Gastrocnemius medialis (tissue), 4 donors: ENCODE data around the gene CHCHD10. TPM values are rescaled to one million over a fixed set of nuclear protein-coding genes. Genes with fewer than 3 reads are reported as not detected.
A peak's percentile ranks its signal among the peaks of the same experiment; 100 is the strongest.

Source experiments
- ATAC-seq, 2 donors: fragments of 150-250 bp; one replicate each; pipeline ENCODE4 v1.9.1; 2016
- DNase-seq, 2 donors: peaks; one replicate each; pipeline ENCODE4 v3.0.0-alpha.2; 2019
- H3K27ac ChIP-seq, 4 donors: fragments of 200-600 bp; sonication (generic); 1 replicate in 1 of 4; 2 replicates in 3 of 4; pipeline ENCODE4 v1.5.1; 2016 to 2018; ENCODE audit warnings: mild to moderate bottlenecking in 2 of 4, moderate library complexity in 1 of 4
- H3K27me3 ChIP-seq, 3 donors: fragments of 200-600 bp; sonication (generic) in 2 of 3; 1 replicate in 1 of 3; 2 replicates in 2 of 3; pipeline versions ENCODE4 v1.5.1 to v1.6.0; 2016 to 2019; ENCODE audit warnings: mild to moderate bottlenecking in 1 of 3, moderate library complexity in 1 of 3
- H3K36me3 ChIP-seq, 2 donors: fragments of 200-600 bp; sonication (generic) in 1 of 2; one replicate each; pipeline ENCODE4 v1.5.1; 2017 to 2018
- H3K4me1 ChIP-seq, 2 donors: fragments of 200-600 bp; sonication (generic) in 1 of 2; one replicate each; pipeline ENCODE4 v1.5.1; 2016 to 2017; ENCODE audit warnings: mild to moderate bottlenecking in 2 of 2
- H3K4me3 ChIP-seq, 4 donors: fragments of 200-600 bp; sonication (generic) in 3 of 4; 1 replicate in 1 of 4; 2 replicates in 3 of 4; pipeline ENCODE4 v1.5.1; 2016 to 2019; ENCODE audit warnings: mild to moderate bottlenecking in 2 of 4
- H3K9me3 ChIP-seq, 3 donors: fragments of 200-600 bp; sonication (generic) in 2 of 3; 1 replicate in 1 of 3; 2 replicates in 2 of 3; pipeline ENCODE4 v1.5.1; 2016 to 2019
- POLR2A ChIP-seq, 2 donors: fragments of 450-650 bp; IDR thresholded peaks; one replicate each; pipeline ENCODE4 v1.6.1; 2017; ENCODE audit warnings: antibody characterized with exemption in 2 of 2, mild to moderate bottlenecking in 2 of 2, moderate library complexity in 2 of 2
- in situ Hi-C, 4 donors: fragments of 200-750 bp; cut with MboI; loops; one replicate each; pipeline versions ENCODE4 v1.15.0 to v1.8.0; 2017; ENCODE audit warnings: low sequenced_read_pairs in 4 of 4
- intact Hi-C: fragments of 100-400 bp; cut with DNase I; formaldehyde crosslinking; loops from one replicate; pipeline ENCODE4 v1.15.1; 2023; ENCODE audit warnings: low total_unique reads
- total RNA-seq, 4 donors: library from RNA; depleted of rRNA; stranded (reverse); fragments of >200 nt; gene quantifications; one replicate each; pipeline versions ENCODE4 v1.1.0 to v1.2.3, GENCODE V29; 2016
- TF ChIP-seq, protein P1 (sequence below), 5 experiments: fragments of 450-650 bp in 3 of 5; fragments of 200-600 bp in 2 of 5; sonication (generic) in 2 of 5; IDR thresholded peaks in 4 of 5; conservative IDR thresholded peaks in 1 of 5; 1 replicate in 4 of 5; 2 replicates in 1 of 5; pipeline ENCODE4 v1.5.1; 2016 to 2019; ENCODE audit warnings: antibody characterized with exemption in 5 of 5, mild to moderate bottlenecking in 3 of 5, moderate library complexity in 3 of 5

Gene CHCHD10
- total RNA-seq, 4 donors from 2014 or later: 157 to 290 (median 181) TPM

DNA sequence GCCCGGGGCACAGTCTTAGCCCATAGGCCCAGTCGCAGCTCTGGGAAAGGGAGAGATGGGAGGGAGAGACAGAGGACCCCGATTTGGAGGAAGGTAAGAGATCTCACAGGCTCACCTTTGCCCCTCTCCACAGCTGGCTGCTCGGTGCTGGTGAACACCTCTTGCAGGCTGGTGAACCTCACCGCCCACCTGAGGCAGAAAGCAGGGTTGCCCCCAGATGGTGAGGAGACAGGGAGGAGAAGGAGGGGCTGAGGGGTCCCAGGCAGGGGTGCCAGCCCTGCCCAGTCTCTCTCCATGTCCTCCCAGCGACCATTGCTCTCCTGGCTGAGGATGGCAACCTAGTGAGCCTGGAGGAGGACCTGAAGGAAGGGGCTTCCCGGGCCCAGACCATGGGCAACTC is 3.8 kb downstream of the CHCHD10 start:
- ATAC-seq: no peak
- H3K4me1 ChIP-seq: peaks cover 22 to 29% of the 10 kb centered on the region in 2 donors
- intact Hi-C loops: no loop called here

DNA sequence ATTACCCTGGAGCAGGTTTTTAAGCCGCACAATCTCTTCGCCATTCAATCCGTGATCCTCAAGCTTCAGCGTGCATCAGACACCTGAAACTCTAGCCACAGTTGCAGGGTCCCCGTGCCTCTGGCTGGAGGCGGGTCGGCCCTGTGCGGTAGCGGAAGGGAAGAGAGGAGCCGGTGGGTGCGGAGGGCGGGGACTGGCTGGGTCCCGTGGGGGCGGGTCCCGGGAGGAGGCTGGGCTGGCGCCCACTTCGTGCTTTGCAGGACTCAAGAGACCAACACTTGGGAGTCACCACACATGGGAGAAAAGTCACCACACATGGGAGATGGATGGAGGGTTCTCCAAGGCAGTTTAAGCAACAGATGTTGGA is 4.2 kb downstream of the CHCHD10 start:
- Histone ChIP-seq H3K9me3 (no peaks in the 10 kb centered on the region), H3K27ac (peak overlapping the region in 3 of 4 donors; percentile 96 to 100 (median 99)), H3K4me1 (peaks cover 18 to 28% of the 10 kb centered on the region in 2 donors), H3K27me3 (no peaks in the 10 kb centered on the region), H3K4me3 (no peak overlapping the region), H3K36me3 (no peaks in the 10 kb centered on the region)
- DNase-seq: peak in 1 of 2 donors; percentile 30
- ATAC-seq: no peak
- TF ChIP-seq POLR2A (IDR thresholded peaks at IDR 0.05): no peak
- TF ChIP-seq, protein P1, sequence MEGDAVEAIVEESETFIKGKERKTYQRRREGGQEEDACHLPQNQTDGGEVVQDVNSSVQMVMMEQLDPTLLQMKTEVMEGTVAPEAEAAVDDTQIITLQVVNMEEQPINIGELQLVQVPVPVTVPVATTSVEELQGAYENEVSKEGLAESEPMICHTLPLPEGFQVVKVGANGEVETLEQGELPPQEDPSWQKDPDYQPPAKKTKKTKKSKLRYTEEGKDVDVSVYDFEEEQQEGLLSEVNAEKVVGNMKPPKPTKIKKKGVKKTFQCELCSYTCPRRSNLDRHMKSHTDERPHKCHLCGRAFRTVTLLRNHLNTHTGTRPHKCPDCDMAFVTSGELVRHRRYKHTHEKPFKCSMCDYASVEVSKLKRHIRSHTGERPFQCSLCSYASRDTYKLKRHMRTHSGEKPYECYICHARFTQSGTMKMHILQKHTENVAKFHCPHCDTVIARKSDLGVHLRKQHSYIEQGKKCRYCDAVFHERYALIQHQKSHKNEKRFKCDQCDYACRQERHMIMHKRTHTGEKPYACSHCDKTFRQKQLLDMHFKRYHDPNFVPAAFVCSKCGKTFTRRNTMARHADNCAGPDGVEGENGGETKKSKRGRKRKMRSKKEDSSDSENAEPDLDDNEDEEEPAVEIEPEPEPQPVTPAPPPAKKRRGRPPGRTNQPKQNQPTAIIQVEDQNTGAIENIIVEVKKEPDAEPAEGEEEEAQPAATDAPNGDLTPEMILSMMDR (IDR thresholded peaks at IDR 0.05 in 4 of 5, conservative IDR thresholded peaks at IDR 0.05 in 1 of 5): no peak
- in situ Hi-C loops (no loop called here), intact Hi-C loops (no loop called here)

More for the DNA sequence above, 3.8 kb downstream of the CHCHD10 start:
- Histone ChIP-seq H3K4me3 (no peak overlapping the region), H3K9me3 (no peaks in the 10 kb centered on the region), H3K36me3 (no peaks in the 10 kb centered on the region), H3K27me3 (no peaks in the 10 kb centered on the region), H3K27ac (peak overlapping the region; percentile 96 to 100 (median 100))
- DNase-seq: no peak
- in situ Hi-C loops: no loop called here
- no peak for TF ChIP-seq POLR2A (IDR thresholded peaks at IDR 0.05)
- TF ChIP-seq, protein P1 (IDR thresholded peaks at IDR 0.05 in 4 of 5, conservative IDR thresholded peaks at IDR 0.05 in 1 of 5): no peak

DNA sequence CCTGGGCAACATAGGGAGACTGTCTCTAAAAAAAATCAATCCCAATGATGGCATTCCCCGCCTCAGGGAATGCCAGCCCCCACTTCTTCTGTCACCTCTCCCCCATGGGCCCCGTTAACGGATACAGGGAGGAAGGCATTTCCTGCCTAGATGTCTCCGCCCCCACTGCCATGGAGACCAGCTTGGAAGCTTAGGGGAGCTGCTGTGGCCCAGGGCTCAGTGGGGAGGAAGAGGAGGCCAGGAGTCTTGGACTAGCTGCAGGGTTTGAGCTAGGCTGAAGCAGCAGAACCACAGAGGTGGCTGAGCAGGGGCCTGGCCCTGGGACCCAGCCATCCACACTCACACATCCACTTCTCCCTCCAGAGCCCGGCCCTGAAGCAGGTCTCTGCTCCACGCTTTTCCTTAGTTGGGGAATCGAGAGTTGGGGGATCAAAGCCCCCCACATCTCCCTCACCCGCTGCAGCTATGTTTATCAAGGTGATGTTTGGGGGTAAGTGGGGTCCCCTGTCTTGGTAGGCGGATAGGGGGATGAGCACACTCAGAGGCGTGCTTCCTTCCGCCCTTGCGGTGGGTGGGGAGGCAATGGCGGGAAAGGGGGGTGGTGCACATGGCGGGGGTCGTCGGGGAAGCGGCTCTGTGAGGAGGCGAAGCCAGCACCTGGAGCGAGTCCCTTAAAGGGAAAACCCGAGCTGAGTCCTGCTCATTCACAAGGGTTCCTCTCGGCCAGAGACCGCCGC is 4.8 kb downstream of the CHCHD10 start, which contains the start of gene C22orf15:
C22orf15 (plus strand) TSS at position 149 of the 737 bp plus-strand sequence; CDS start at position 466, 317 bp downstream.
- ATAC-seq (no peak), DNase-seq (no peak)
- Histone ChIP-seq H3K36me3 (no peaks in the 10 kb centered on the region), H3K9me3 (no peaks in the 10 kb centered on the region), H3K4me3 (no peak within 1 kb of the TSS), H3K27ac (peak within 1 kb of the TSS; percentile 5 to 100 (median 98)), H3K27me3 (no peaks in the 10 kb centered on the region), H3K4me1 (peaks cover 17 to 28% of the 10 kb centered on the region in 2 donors)
- in situ Hi-C loops: no loop called here
- TF ChIP-seq, protein P1 (IDR thresholded peaks at IDR 0.05 in 4 of 5, conservative IDR thresholded peaks at IDR 0.05 in 1 of 5): no peak
- no peak for TF ChIP-seq POLR2A (IDR thresholded peaks at IDR 0.05)
- intact Hi-C loops: no loop called here

DNA sequence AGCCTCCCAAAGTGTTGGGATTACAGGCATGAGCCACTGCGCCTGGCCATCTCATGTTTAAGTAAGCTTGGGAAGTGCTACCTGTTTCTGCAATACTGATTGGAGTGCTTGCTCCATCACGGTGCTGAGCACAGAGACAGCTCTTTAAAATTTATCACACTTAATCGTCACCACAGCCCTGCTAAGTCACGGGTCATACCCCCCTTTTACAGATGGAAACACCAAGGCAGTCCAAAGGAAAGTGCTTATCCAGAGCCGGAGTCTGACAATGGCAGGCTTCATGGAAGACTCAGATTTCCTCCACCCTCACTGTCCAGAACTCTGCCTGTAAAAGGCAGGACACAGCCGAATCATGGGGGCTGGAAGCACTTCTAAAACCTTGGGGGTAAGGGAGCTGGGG is 7.7 kb downstream of the CHCHD10 start:
- no peak overlapping the region for H3K27ac ChIP-seq
- H3K36me3 ChIP-seq: no peaks in the 10 kb centered on the region
- no peak overlapping the region for H3K4me3 ChIP-seq
- H3K9me3 ChIP-seq: no peaks in the 10 kb centered on the region
- ATAC-seq (no peak), DNase-seq (no peak)
- intact Hi-C loops (no loop called here), in situ Hi-C loops (no loop called here)
- peaks cover 8 to 13% of the 10 kb centered on the region in 2 donors for H3K4me1 ChIP-seq
- TF ChIP-seq POLR2A (IDR thresholded peaks at IDR 0.05): no peak
- TF ChIP-seq, protein P1 (IDR thresholded peaks at IDR 0.05 in 4 of 5, conservative IDR thresholded peaks at IDR 0.05 in 1 of 5): no peak
- H3K27me3 ChIP-seq: no peaks in the 10 kb centered on the region
